HepG2 (cell line): Measurements from ENCODE around the gene CELSR3. TPM values are rescaled to one million over a fixed set of nuclear protein-coding genes. Genes with fewer than 3 reads are reported as not detected.
A peak's percentile ranks its signal among the peaks of the same experiment; 100 is the strongest.

ENCODE experiments used
- DMTF1 ChIP-seq: sonication (generic); formaldehyde crosslinking; IDR thresholded peaks from 2 replicates; pipeline ENCODE4 v1.4.0; 2020; ENCODE audit warnings: mild to moderate bottlenecking, missing genetic modification reagents
- NFATC3 ChIP-seq: sonication (generic); formaldehyde crosslinking; IDR thresholded peaks from 2 replicates; pipeline ENCODE4 v1.5.1; 2020; ENCODE audit warnings: mild to moderate bottlenecking, missing genetic modification reagents
- PBX3 ChIP-seq: sonication (generic); formaldehyde crosslinking; IDR thresholded peaks from 2 replicates; pipeline ENCODE4 v1.8.1; 2023; ENCODE audit warnings: missing genetic modification reagents, inconsistent platforms, borderline replicate concordance
- POLR2AphosphoS2 ChIP-seq: IDR thresholded peaks from 2 replicates; pipeline ENCODE4 v1.6.1; 2011; ENCODE audit warnings: low read depth, low read length, improper control_type of control experiment
- ZNF10 ChIP-seq: sonication (generic); formaldehyde crosslinking; IDR thresholded peaks from 2 replicates; pipeline ENCODE4 v1.4.0; 2020; ENCODE audit warnings: mild to moderate bottlenecking, low read depth, missing genetic modification reagents, borderline replicate concordance
- ZNF253 ChIP-seq: sonication (generic); formaldehyde crosslinking; IDR thresholded peaks from 2 replicates; pipeline ENCODE4 v1.8.0; 2022; ENCODE audit warnings: mild to moderate bottlenecking, missing genetic modification reagents, borderline replicate concordance
- ZNF546 ChIP-seq: sonication (generic); formaldehyde crosslinking; conservative IDR thresholded peaks from 2 replicates; pipeline ENCODE4 v1.8.1; 2023; ENCODE audit warnings: mild to moderate bottlenecking, missing genetic modification reagents
- ZNF644 ChIP-seq: IDR thresholded peaks from 2 replicates; pipeline ENCODE4 v1.6.1; 2016; ENCODE audit warnings: low read depth
- ZNF646 ChIP-seq: sonication (generic); formaldehyde crosslinking; IDR thresholded peaks from 2 replicates; pipeline ENCODE4 v1.9.0; 2021; ENCODE audit warnings: mild to moderate bottlenecking, missing genetic modification reagents
- ZNF839 ChIP-seq: sonication (generic); formaldehyde crosslinking; IDR thresholded peaks from 2 replicates; pipeline ENCODE4 v1.4.0; 2020; ENCODE audit warnings: missing genetic modification reagents, mild to moderate bottlenecking, borderline replicate concordance
- ZSCAN12 ChIP-seq: sonication (generic); formaldehyde crosslinking; IDR thresholded peaks from 2 replicates; pipeline ENCODE4 v1.9.0; 2021; ENCODE audit warnings: mild to moderate bottlenecking, missing genetic modification reagents
- polyA plus RNA-seq, 8 experiments: library from polyadenylated mRNA; depleted of rRNA in 3 of 8; stranded (reverse) in 7 of 8; unstranded in 1 of 8; fragments of >200 nt; fragmentation: Illumina TruSeq in 4 of 8; extraction: Trizol in 4 of 8; gene quantifications; 2 replicates each; pipeline versions ENCODE4 v1.2.1 to v1.2.3, GENCODE V29; 2011 to 2016; ENCODE audit warnings: low read depth in 4 of 8, missing spikeins in 1 of 8, mixed read lengths in 1 of 8; ENCODE audit not compliant: insufficient read depth in 1 of 8
- total RNA-seq, 5 experiments: library from RNA; depleted of rRNA; stranded (reverse); fragments of >200 nt; fragmentation: Illumina TruSeq; extraction: Trizol; gene quantifications; 2 replicates each; pipeline ENCODE4 v1.2.3, GENCODE V29; 2016; ENCODE audit warnings: low read depth in 1 of 5
- TF ChIP-seq, protein P1 (sequence below): sonication (generic); formaldehyde crosslinking; IDR thresholded peaks from 2 replicates; pipeline ENCODE4 v1.4.0; 2020; ENCODE audit warnings: low read depth, mild to moderate bottlenecking, missing genetic modification reagents
- TF ChIP-seq, protein P2 (sequence below): sonication (generic); formaldehyde crosslinking; IDR thresholded peaks from 2 replicates; pipeline ENCODE4 v1.5.0; 2020; ENCODE audit warnings: missing genetic modification reagents

CELSR3 gene
- total and polyA plus RNA-seq, 2 of the 13 experiments (the other 11 are each of a cell fraction or from before 2014, with no cell fraction given), result 5.4 to 6.7 TPM

DNA sequence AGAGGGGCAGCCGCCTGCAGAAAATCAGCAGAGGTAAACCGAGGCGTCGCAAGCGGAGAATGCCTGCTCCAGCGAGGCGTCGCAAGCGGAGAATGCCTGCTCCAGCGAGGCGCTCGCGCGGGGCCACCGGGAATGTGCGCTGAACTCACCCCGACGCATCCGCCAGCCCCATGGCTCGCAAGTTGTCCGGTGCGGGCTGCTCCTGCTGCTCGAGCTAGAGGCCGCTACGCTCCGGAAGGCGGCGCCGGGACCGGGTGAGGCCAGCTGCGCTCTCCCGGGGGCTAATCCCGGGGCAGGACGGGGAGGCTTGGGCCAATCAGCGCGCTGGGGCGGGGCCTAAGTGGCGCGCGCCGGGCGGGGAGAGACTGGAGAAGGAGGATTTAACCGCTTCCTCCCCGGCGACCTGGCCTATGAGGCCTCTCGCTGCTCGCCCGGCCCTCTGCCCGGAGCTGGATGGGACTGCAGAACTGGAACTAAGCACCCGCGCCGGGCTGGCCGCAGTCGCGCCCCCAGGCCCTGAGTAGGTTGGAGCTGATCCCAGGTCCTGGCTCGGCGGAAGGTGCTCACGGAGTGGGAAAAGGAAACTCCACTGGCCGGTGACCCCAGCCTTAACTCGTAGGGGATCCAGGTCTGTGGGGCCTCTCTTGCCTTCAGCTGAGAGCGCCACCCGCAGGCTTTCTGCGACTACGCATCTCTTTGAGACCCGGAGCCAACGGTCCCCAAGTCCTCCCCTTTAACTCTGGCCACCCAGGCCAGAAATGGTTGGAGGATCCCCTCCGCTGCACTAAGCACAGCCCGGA lies 27.3 kb downstream of the CELSR3 start, which contains the start of gene SLC26A6 (continued):
- TF ChIP-seq, protein P1, sequence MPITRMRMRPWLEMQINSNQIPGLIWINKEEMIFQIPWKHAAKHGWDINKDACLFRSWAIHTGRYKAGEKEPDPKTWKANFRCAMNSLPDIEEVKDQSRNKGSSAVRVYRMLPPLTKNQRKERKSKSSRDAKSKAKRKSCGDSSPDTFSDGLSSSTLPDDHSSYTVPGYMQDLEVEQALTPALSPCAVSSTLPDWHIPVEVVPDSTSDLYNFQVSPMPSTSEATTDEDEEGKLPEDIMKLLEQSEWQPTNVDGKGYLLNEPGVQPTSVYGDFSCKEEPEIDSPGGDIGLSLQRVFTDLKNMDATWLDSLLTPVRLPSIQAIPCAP (CRISPR knock-in tag), result no peak; the same call in 1 of the 2 replicates
- no peak for TF ChIP-seq ZSCAN12
- peak; percentile 51; the same call in 1 of the 2 replicates for TF ChIP-seq PBX3
- no peak for TF ChIP-seq DMTF1 (CRISPR knock-in tag)
- peak; percentile 91 for TF ChIP-seq ZNF253
- no peak for TF ChIP-seq ZNF10 (CRISPR knock-in tag)
- no peak for TF ChIP-seq ZNF646 (CRISPR knock-in tag)
- no peak for TF ChIP-seq NFATC3
- no peak for TF ChIP-seq POLR2AphosphoS2
- no peak for TF ChIP-seq ZNF644 (CRISPR knock-in tag)
- TF ChIP-seq, protein P2, sequence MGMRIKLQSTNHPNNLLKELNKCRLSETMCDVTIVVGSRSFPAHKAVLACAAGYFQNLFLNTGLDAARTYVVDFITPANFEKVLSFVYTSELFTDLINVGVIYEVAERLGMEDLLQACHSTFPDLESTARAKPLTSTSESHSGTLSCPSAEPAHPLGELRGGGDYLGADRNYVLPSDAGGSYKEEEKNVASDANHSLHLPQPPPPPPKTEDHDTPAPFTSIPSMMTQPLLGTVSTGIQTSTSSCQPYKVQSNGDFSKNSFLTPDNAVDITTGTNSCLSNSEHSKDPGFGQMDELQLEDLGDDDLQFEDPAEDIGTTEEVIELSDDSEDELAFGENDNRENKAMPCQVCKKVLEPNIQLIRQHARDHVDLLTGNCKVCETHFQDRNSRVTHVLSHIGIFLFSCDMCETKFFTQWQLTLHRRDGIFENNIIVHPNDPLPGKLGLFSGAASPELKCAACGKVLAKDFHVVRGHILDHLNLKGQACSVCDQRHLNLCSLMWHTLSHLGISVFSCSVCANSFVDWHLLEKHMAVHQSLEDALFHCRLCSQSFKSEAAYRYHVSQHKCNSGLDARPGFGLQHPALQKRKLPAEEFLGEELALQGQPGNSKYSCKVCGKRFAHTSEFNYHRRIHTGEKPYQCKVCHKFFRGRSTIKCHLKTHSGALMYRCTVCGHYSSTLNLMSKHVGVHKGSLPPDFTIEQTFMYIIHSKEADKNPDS (CRISPR knock-in tag), result peak; percentile 66
- no peak for TF ChIP-seq ZNF546 (CRISPR knock-in tag)
- no peak for TF ChIP-seq ZNF839 (CRISPR knock-in tag)
